IMR-90 (cell line): ENCODE measurements around the gene RPLP1.

Experiments
- BHLHE40 ChIP-seq: fragments of 150-350 bp; IDR thresholded peaks from 2 replicates; pipeline ENCODE4 v1.6.1; 2016; ENCODE audit warnings: mild to moderate bottlenecking, low read depth, low read length
- CEBPB ChIP-seq: IDR thresholded peaks from 2 replicates; pipeline ENCODE4 v1.6.1; 2012; ENCODE audit warnings: low read depth, low read length, improper control_type of control experiment
- CTCF ChIP-seq: conservative IDR thresholded peaks from 2 replicates; pipeline ENCODE4 v1.5.1; 2012; ENCODE audit warnings: mild to moderate bottlenecking, low read depth, low read length, improper control_type of control experiment
- ELK1 ChIP-seq: fragments of 150-350 bp; IDR thresholded peaks from 2 replicates; pipeline ENCODE4 v1.6.1; 2016; ENCODE audit warnings: low read depth, mild to moderate bottlenecking, low read length, moderate library complexity, borderline replicate concordance
- MAFK ChIP-seq: IDR thresholded peaks from 2 replicates; pipeline ENCODE4 v1.6.1; 2012; ENCODE audit warnings: low read depth, low read length, improper control_type of control experiment
- POLR2A ChIP-seq: IDR thresholded peaks from 2 replicates; pipeline ENCODE4 v1.6.1; 2012; ENCODE audit warnings: mild to moderate bottlenecking, low read depth, low read length
- RAD21 ChIP-seq: IDR thresholded peaks from 2 replicates; pipeline ENCODE4 v1.6.1; 2012; ENCODE audit warnings: low read length, improper control_type of control experiment
- RCOR1 ChIP-seq: IDR thresholded peaks from 2 replicates; pipeline ENCODE4 v1.6.1; 2012; ENCODE audit warnings: mild to moderate bottlenecking, low read length, improper control_type of control experiment; ENCODE audit not compliant: insufficient replicate concordance
- USF2 ChIP-seq: fragments of 150-350 bp; IDR thresholded peaks from 2 replicates; pipeline ENCODE4 v1.6.1; 2017; ENCODE audit warnings: mild to moderate bottlenecking, antibody characterized with exemption, low read length, low read depth

GRCh38 chr15:69491038-69491505 lies 38.5 kb downstream of the RPLP1 start:
- TF ChIP-seq CTCF (no peak), RCOR1 (no peak), POLR2A (no peak), MAFK (no peak), CEBPB (0 out of 2 replicates have a peak, but pooled peaks have one; percentile 14), ELK1 (no peak), USF2 (no peak), RAD21 (no peak), BHLHE40 (no peak)
